AG10803 (cell line): ENCODE measurements around the gene CRYGC.
A peak's percentile ranks its signal among the peaks of the same experiment; 100 is the strongest.
"Not testable (repeated sequence)": the region's sequence is repeated elsewhere in the genome, so short reads cannot be mapped to it uniquely, and the experiment has no call there.

Experiments
- DNase-seq: peaks from one replicate; pipeline ENCODE4 v3.0.0; 2010; ENCODE audit warnings: low read depth
- H3K4me3 ChIP-seq: 2 replicates; pipeline ENCODE4 v1.5.1; 2011; ENCODE audit warnings: mild to moderate bottlenecking, low read length, control low read depth
- TF ChIP-seq, protein P1 (sequence below): conservative IDR thresholded peaks from 2 replicates; pipeline ENCODE4 v1.5.1; 2011; ENCODE audit warnings: mild to moderate bottlenecking, low read length, control low read depth, inconsistent platforms

Gene CRYGC

DNA sequence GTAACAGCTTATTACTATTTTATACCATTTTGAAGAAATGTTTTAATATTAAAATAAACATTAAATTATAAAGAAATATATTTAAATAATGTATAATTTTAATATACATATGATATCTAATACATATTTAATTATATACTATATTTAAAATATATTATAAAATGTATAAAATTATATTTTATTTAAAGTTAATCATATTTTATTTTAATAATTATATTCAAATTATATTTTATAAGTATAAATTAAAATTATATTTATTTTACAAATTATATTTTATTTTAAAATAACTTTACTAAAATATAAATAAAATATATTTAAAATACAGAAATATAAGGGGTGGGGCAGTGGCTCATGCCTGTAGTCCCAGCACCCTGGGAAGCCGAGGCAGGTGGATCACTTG is 7.4 kb downstream of the CRYGC start:
- H3K4me3 ChIP-seq: no peak overlapping the region
- TF ChIP-seq, protein P1, sequence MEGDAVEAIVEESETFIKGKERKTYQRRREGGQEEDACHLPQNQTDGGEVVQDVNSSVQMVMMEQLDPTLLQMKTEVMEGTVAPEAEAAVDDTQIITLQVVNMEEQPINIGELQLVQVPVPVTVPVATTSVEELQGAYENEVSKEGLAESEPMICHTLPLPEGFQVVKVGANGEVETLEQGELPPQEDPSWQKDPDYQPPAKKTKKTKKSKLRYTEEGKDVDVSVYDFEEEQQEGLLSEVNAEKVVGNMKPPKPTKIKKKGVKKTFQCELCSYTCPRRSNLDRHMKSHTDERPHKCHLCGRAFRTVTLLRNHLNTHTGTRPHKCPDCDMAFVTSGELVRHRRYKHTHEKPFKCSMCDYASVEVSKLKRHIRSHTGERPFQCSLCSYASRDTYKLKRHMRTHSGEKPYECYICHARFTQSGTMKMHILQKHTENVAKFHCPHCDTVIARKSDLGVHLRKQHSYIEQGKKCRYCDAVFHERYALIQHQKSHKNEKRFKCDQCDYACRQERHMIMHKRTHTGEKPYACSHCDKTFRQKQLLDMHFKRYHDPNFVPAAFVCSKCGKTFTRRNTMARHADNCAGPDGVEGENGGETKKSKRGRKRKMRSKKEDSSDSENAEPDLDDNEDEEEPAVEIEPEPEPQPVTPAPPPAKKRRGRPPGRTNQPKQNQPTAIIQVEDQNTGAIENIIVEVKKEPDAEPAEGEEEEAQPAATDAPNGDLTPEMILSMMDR: no peak
- no peak for DNase-seq

DNA sequence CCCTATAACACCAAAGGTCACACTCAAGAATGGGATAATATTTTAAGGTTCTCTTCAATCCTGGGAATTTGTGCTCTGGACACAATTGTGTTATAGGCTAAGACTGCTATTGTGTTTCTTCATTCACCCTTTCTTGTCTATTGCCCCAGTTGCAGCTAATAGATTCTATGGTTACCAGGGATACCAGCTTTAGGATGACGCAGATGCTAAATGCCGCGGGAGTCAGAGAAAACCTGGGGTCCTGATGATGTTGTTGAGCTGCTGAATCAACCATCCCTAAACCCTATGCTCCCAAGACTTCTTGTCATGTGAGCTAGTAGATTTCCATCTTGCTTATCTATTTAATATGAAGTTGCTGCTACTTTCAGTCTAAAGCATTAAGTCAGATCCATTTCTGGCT is 10.7 kb downstream of the CRYGC start:
- TF ChIP-seq, protein P1: no peak
- no peak overlapping the region for H3K4me3 ChIP-seq
- no peak for DNase-seq

DNA sequence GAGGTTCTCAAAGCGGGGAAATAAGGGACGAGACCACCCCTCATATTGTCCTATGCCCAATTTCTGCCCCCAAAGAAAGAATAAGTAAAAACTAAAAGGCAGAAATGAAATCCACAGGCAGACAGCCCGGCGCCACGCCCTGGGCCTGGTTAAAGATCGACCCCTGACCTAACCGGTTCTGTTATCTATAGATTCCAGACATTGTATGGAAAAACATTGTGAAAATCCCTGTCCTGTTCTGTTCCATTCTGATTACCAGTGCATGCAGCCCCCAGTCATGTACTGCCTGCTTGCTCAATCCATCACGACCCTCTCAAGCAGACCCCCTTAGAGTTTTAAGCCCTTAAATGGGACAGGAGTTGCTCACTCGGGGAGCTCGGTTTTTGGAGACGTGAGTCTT is 12.2 kb downstream of the CRYGC start:
- not testable (repeated sequence) for DNase-seq, H3K4me3 ChIP-seq

DNA sequence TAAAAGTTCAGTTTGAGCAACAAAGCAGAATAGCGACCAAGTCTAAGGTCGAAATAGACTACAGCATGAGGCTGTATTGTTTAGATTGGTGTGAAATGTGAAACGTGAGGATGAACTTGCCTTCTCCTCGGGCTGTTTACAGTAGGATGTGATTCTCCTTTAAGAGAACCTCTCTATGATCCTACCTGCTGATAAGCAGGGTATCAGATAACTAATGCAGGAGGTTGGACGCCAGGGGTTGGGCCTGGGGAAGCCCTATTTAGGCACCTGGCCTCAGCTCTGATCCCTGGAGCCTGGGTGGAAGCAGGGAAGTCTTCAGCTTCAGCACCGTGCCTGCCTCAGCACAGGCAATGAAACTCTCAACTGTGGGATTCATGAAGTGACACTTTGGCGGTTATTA is 16.7 kb downstream of the CRYGC start:
- TF ChIP-seq, protein P1: no peak
- no peak for DNase-seq
- no peak overlapping the region for H3K4me3 ChIP-seq

DNA sequence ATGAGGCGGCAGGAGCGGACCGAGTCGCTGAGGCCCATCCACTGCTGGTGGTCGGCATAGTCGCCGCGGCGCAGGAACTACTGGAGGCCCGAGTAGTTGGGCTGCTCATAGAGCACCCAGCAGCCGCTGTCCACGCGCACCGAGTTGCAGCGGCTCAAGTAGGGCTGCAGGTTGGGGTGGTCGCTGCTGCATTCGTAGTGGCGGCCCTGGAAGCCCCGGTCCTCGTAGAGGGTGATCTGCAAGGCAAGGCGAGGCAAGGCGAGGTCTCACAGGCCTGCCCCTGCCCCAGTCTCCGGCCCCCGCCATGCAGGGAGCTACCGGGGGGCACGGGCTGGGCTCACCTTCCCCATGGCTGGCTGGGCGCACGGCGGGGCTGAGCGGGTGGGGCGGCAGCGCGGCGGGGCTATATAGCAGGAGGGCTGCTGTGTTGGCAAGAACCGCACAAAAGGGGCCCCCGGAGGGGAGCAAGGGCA is 17.3 kb downstream of the CRYGC start:
- H3K4me3 ChIP-seq, DNase-seq: not testable (repeated sequence)

DNA sequence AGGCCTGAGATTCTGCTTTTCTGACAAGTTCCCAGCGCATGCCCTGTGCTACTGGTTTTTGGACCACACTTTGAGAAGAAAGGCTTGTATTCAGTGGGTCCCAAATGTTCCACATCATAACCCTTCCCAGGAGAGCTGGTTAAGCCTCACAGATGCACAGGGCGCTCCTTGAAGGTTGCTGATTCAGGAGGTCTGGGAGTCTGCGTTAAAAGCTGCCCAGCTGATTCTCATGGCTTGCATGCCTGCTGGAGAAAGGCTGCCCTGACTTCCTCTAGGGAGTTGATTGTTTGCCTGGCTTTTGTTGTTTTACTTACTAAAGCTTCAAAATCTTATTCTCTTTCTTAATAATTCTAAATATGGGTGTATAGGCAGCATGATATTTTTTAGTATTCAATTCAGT is 26.0 kb downstream of the CRYGC start:
- TF ChIP-seq, protein P1: no peak
- DNase-seq: no peak
- H3K4me3 ChIP-seq: no peak overlapping the region

DNA sequence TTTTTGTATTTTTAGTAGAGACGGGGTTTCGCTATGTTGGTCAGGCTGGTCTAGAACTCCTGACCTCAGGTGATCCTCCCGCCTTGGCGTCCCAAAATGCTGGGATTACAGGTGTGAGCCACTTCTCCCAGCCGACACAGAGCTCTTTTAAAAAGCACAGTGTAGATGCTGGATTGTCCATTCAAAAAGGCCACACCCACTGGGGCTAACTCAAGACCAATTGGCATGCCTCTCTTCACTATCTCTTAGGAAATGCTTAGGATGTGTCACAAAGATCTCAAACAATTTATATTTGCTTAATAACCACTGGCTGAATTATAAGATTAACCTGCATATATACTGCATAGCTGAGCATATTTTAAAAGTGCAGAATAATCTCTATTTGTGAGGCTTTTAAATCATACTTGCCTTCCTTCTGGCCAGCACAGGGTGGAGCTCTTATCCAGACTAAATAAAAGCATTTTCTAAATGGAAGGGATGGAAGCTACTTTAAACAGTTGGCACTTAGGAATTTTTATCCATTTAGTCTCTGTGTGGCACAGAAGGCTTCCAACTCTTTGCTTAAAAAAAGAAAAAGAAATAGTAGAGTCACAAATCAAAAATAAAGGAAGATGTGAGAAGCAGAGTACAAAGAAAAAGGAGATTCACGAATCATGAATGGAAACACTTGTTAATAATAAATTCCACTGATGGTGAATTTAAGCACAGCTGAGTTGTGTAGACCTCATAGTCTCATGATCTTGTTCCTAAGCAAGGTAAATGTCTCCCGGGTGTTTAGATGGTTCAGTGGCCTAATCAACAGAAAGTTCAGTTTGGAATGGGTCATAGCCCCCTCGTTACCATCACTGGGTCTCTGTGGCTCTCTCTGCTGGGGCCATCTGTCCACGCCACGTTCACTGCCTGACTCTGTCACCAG is 27.7 kb downstream of the CRYGC start:
- peak; percentile 31 for DNase-seq
- no peak overlapping the region for H3K4me3 ChIP-seq
- TF ChIP-seq, protein P1: peak; percentile 34; the same call in 1 of the 2 replicates

DNA sequence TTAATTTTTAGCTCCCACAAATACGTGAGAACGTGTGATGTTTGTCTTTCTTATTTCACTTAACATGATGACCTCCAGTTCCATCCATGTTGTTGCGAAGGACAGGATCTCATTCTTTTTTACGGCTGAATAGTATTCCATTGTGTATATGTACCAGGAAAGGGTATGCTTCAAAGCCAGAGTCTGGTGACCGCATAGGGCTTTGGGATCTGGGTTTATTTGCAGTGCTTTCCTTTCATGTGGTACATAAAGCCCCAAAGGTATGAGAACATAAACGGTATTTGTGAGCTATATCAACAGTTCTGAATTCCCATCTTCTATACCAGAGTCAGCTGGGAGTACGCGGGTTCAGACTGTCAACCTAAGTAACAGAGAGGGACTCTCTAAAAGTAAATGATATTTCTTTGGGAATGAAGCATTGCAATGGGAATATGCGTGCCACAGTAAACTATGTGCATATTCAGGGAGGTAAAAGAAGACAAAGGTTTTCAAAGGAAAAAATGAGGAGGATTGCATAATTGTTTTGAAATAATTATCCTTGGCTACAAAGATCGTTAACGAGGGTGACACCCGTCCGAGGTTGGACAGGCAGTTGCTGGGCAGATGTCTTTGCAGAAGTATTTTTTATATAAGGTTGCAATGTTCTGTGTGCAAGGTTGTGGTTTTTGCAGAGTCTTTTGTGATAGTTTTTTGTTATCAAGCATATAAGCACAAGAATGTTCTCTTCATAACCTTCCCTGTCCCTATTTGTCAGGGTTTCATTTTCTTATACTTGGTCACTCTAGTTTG is 29.8 kb downstream of the CRYGC start:
- H3K4me3 ChIP-seq: no peak overlapping the region
- TF ChIP-seq, protein P1: no peak
- no peak for DNase-seq

DNA sequence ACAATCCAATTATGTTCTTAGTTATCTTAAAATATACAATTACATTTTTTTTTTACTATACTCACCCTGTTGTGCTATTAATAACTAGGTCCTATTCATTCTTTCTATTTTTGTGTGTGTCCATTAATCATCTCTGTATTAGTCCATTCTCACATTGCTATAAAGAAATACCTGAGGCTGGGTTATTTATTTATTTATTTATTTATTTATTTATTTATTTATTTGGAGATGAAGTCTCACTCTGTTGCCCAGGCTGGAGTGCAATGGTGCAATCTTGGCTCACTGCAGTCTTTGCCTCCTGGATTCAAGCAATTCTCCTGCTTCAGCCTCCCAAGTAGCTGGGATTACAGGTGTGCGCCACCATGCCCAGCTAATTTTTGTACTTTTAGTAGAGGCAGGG is 30.9 kb downstream of the CRYGC start:
- DNase-seq, H3K4me3 ChIP-seq: not testable (repeated sequence)
